Suppressor macrophage treated with lipopolysaccharide for 4 hours (primary cell): ENCODE results near the gene AMD1.
A peak's percentile ranks its signal among the peaks of the same experiment; 100 is the strongest.
"Not testable (repeated sequence)": the region's sequence is repeated elsewhere in the genome, so short reads cannot be mapped to it uniquely, and the experiment has no call there.

Experiments used
- DNase-seq: peaks from one replicate; pipeline ENCODE4 v3.0.0-alpha.2; 2020

Gene AMD1

DNA sequence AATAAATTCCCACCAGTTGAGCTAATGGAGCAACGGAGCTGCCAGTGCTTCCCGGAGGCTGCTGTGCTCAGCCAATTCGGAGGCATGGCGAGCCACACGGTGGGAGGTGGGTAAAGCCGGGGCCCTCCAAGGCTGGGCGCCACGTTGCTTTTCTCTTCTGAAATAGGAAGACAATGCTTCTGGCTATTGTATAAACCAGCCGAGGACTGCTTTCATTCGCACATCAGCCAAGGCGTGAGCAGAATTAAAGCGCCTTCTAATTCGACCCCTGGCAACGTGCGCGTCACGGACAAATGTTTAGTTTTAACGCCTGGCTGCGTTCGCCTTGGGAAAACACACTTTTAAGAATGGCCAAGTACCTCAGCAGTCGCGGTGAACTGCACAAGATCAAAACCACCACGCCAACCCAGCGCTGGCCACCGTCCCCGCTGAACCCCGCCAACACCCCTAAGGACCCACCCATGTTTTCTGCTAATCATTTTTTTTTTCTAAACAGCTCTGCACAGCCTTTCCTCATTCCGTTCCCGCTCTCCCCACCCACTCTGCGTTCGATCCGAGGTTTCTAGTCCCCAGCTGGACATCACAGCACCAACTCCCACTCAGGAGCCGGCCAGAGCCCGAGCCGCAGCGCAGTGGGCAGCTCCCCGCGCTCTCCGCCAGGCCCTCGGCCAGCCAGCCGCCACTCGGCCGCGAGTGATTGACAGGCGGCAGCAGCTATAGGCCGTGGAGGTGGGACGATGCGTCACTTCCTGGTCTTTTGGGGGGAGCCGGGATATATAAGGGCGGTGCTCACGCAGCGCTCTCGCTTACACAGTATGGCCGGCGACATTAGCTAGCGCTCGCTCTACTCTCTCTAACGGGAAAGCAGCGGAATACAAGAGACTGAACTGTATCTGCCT lies at the start of gene AMD1:
Gene AMD1 (plus strand): TSS at position 805 of the 899 bp plus-strand sequence. CDS start 321 bp downstream, outside the sequence.
- peak; percentile 99 for DNase-seq

DNA sequence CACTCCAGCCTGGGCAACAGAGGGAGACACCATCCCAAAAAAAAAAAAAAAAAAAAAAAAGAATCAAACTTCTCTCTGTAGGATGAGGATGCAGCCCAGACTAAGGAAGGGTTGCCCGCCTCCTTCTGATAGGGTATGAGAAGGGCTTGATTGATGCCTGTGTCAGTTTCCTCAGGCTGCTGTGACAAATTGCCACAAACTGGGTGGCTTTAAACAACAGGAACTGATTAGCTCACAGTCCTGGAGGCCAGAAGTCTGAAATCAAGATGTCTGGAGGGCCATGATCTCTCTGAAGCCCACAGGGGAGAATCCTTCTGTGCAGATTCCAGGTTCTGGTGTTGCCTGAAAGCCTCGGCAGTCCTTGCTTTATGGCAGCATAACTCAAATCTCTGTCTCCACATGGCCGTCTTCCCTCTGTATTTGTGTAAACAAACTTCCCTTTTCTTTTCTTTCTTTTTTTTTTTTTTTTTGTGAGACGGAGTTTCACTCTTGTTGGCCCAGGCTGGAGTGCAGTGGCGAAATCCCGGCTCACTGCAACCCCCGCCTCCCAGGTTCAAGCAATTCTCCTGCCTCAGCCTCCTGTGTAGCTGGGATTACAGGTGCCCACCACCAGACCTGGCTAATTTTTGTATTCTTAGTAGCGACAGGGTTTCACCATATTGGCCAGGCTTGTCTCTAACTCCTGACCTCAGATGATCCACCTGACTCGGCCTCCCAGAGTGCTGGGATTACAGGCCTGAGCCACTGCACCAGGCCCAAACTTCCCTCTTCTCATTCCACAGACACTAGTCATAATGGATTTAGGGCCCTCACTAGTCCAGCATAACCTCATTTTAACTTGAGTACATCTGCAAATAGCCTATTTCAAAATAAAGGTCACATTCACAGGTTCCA lies 48.1 kb upstream of the AMD1 start:
- DNase-seq, result peak; percentile 72

DNA sequence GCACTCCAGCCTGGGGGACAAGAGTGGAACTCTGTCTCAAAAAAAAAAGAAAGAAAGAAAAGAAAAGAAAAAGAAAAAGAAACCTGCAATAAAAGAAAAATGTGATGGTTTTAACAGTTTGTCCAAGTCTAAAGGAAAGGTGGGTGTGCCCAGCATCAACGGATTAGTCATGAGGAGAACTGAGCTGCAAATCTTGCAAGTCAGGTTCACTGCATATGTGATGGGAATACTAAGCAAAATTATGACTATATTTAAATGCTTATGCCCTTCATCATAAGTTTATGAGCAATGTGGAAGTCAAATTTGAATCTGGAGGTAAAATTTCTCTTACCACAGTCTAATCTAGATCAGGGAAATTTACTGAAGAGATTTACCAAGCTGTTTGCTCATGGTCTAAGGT lies 46.2 kb upstream of the AMD1 start:
- peak; percentile 28 for DNase-seq

DNA sequence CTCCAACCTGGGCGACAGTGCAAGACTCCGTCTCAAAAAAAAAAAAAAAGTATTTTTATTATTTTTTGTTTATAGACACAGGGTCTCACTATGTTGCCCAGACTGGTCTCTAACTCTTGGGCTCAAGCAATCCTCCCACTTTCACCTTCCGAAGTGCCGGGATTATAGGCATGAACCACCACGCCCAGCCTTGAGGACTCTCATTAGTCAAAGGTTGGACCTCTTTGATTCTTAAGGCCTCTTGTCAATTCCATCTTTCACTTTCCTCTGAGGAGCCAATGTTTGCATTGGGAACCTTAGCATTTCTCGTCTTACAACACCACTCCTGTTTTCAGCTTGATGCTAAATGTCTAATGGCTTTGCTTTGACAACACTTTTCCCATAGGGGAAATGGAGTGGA lies 43.2 kb upstream of the AMD1 start:
- no peak for DNase-seq

DNA sequence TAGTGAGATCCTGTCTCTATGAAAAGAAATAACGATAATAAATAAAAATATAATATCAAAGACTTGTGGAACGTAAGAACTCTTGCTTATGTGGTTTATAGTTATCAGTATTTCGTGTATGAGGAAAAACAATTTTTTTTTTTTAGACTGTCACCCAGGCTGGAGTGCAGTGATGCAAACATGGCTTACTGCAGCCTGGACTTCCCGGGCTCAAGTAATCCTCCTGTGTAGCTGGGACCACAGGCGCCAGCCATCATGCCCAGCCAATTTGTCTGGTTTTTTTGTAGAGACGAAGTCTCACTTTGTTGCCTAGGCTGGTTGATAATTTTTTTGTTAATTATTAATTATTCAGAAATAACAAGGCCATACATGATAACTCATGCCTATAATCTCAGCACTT lies 40.8 kb upstream of the AMD1 start:
- no peak for DNase-seq

DNA sequence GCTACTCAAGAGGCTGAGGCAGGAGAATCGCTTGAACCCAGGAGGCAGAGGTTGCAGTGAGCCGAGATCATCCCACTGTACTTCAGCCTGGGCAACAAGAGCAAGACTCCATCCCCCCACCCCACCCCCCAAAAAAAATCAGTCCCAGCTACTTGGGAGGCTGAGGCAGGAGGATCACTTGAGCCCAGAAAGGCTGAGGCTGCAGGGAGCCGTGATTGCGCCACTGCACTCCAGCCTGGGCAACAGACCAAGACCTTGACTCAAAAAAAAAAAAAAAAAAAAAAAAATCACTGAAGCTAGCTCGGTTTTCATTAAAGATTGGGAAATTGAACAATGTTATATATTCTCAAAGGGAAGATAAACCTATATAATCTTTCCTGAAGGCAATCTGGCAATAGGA lies 38.8 kb upstream of the AMD1 start:
- not testable (repeated sequence) for DNase-seq

DNA sequence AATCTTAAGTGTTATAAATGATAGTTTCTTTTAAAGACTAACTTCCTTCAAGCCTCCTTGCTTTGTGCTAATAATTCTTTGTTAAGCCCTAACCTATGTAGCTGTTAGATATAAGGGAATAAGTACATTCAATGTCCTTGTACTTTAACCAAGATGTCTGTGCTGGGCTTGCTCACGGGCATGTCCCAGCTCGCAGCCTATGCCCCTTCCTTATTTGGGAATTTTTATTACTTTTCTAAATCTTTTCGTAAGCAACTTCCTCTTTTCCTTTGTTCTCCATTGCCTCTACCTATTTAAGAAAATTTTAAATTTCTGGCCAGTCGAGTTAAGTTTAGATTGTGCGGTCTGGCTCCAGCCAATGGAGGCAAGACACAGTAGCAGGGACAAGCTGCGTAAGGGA lies 33.3 kb upstream of the AMD1 start:
- peak; percentile 34 for DNase-seq

DNA sequence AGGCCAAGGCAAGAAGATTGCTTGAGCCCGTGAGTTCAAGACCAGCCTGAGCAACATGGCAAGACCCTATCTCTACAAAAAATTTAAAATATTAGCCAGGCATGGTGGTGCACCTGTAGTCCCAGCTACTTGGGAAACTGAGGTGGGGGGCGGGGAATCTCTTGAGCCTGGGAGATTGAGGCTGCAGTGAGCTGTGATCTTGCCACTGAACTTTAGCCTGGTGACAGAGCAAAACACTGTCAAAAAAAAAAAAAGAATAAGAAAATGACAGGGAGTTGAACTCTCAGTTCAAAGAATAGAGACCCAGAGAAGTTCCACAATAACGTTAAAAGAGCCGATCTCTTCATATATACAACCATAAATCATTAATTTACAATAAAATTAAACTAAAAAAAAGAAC lies 24.8 kb upstream of the AMD1 start:
- DNase-seq, result no peak

DNA sequence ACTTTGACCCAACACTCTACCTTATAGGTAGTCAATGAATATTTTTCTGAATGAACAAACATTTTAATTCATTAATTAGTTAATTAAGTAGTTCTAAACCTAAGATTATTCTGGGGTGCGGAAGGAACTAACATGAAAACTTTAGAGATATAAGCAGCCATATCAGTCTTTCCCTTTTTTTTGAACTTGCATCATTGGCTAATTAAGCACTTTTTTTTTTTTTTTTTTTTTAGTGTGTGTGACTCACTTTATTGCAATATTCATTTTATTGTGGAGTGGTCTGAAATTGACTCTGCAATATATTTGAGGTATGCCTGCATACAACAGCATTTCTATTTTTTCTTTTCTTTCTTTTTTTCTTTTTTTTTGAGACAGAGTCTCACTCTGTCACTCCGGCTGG lies 21.8 kb upstream of the AMD1 start:
- DNase-seq, result no peak

DNA sequence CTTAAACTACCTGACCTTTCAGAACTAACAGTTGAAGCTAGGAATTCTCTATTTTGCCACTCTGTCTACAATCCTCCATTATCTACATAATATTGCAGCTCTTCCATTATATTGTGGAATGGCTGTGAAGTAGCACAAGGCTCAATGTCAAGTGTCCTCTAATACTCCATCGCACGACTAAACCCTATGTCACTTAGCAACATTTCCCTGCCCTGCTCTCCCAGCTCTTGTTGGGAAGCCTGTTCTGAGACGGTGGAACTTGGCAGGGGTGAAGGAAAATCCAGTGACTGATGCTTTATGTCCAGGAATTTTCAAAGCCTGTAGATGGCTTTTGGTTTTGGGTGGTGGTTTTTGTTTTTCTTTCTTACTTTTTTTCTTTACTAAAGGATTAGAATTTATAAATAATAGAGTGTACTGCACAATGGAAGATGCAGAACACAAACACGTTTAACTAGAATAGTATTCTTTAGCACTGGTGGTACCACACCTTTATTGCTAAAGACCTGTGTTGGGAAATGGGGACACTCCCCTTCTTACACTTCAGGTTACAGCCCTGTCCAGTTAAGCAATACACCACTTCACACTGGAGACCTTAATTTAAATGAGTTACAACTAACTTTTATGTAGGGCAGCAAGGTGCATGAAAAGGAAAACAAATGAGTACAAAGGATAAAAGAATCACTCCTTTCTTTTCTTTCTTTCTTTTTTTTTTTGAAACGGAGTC lies 20.7 kb upstream of the AMD1 start:
- DNase-seq, result no peak

DNA sequence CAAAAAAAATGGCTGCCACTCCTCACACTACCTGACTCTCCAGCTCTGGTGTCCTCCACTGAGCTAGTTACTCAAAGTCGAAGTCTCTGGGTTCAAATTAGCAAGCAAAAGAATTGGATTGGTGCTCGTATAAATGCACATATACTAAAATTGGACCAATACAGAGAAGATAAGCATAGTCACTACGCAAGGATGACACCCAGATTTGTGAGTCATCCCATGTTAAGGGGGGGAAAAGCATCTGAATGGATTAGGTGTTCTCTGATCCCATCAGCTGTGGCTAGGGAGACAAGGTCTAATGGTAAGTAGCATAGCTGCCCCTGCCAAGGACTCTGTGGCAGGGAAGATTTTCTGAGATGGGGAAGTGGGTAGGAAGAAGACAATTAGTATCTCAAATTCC lies 18.3 kb upstream of the AMD1 start:
- DNase-seq, result no peak

DNA sequence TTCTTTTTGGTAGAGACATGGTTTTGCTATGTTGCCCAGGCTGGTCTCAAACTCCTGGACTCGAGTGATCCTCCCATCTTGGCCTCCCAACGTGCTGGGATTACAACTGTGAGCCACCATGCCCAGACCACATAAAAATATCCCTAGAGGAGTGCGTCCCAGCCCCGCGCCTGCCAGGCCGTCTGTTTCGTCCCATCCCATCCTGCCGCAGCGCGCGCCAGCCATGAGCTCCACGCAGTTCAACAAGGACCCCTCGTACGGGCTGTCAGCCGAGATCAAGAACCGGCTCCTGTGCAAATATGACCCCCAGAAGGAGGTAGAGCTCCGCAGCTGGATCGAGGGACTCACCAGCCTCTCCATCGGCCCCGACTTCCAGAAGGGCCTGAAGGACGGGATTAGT lies 16.6 kb upstream of the AMD1 start:
- no peak for DNase-seq

DNA sequence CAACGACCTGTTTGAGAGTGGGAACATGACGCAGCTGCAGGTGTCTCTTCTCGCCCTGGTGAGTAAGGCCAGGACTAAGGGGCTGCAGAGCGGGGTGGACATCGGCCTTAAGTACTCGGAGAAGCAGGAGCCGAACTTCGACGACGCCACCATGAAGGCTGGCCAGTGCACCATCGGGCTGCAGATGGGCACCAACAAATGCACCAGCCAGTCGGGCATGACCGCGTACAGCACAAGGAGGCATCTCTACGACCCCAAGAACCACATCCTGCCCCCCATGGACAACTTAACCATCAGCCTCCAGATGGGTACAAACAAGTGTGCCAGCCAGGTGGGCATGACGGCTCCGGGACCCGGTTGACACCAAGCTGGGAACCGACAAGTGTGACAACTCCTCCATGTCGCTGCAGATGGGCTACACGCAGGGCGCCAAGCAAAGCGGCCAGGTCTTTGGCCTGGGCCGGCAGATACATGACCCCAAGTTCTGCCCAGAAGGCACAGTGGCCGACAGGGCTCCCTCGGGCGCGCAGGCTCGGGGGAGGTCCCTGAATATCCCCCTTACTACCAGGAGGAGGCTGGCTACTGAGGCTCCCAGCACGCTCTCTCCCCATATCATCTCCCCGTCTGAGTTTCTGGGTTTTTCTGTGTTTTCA lies 15.9 kb upstream of the AMD1 start:
- no peak for DNase-seq

DNA sequence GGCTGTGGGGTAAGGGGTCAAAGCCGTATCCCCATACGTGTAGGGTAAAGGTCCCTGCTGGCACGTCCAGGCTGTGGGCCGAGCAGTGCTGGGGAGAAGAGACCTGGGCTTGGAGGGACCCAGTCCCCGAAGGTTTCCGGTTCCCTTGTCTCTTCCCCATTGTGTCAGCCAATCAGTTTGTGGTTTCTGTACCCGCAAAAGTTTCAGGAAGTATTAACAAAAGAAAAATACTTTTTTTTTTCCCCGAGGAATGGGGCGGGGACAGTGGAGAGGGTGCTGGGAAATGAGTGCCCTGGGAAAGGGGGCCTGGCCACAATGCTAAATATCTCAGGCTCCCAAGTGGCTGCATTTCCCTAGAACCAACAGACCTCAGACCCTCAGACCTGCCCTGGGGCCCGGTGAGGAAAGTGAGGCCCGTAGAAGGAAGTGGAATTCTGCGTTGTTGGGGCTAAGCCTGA lies 15.2 kb upstream of the AMD1 start:
- DNase-seq, result peak; percentile 73

DNA sequence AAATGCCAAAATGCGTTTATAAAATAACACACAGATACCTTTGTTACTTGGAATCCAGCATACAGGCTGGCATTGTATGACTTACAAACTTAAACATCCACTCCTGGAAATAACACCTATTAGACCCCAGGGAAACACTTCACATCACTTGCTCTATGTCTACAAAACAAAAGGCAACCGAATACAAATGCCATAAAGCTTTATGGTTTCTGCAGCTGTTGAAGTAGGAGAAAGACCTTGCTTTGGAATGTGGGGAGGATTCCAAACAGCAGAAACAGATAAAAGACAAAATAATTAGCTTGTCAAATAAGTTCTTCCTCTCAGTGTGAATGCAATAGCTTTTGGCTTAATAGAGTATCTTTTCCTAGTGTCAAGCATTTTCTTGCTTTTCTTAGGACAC lies 9.8 kb upstream of the AMD1 start:
- DNase-seq, result no peak

DNA sequence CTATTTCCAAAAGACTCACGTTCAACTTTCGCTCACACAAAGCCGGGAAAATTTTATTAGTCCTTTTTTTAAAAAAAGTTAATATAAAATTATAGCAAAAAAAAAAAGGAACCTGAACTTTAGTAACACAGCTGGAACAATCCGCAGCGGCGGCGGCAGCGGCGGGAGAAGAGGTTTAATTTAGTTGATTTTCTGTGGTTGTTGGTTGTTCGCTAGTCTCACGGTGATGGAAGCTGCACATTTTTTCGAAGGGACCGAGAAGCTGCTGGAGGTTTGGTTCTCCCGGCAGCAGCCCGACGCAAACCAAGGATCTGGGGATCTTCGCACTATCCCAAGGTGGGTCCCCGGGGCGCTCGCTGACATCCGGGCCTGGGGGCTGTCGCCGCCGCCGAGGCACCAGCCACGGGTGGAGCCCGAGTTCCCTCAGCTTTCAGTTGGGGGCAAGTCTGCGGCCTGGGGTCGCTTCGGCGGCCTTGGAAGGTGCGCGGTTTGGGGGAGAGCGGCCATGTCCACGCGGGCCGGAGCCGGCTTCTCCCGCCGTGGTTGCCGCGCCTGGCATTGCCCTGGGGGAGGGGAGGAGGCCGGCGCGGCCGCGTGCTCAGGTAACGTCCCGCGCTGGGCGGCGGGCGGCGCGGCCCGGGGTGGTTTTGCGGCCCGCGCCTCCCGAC lies 429 bp downstream of the AMD1 start:
- DNase-seq, result peak; percentile 43

DNA sequence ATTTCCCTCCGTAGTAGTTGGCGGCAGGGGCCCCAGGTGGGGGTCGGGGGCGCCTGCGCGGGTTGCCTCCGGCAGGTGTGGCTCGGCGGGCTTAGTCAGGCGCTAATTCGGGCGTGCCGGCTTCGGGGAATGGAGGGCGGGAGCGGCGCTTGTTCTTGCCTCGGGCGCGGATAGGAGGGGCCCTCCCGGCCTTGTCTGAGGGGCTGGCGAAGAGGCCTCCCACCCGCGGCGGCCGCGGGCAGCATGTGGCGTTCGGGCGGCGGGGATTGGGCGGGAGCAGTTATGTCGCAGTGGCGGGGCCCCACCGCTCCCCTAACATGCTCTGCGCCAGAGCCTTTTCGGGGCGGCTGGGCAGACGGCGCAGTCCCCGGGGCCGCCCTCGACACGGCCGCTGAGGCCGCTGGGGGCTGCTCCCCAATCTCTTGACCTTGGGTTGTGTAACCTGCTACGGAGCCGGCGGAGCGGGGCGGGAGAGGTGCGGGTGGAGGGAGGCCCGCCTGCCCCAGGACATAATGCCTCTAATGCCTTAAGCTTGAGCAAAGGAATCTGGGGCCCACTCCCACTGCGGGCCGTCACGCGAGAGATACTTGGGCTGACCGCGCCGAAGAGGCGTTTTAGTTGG lies 1.1 kb downstream of the AMD1 start:
- peak; percentile 45 for DNase-seq

DNA sequence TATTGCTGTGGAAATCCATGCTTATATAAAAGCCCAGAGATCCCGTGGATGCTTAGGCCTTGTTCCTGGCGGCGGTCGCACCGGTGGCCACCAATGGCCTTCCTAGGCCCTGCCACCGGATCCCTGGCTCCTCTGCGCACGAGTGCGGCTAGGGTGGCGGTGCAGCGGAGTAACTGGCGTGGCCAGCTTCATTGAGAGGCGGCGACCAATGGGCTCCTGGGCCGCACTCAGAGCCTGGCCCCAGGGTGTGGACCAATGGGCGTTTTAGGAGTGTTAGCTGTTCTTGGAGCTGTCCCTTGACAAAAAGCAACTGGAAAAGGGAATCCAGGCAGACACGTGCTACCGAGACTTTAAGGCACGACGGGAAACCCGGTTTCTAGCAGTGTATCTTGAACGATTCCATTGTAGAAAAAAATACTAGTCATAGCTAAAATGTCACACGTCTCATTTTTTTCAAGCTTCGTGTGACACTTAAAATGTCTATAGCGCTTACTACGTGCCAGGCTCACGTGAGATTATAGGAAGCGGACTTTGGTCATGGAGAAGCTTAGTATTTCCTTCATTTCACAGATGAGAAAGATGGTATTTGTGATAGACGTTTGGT lies 1.7 kb downstream of the AMD1 start:
- peak; percentile 92 for DNase-seq

DNA sequence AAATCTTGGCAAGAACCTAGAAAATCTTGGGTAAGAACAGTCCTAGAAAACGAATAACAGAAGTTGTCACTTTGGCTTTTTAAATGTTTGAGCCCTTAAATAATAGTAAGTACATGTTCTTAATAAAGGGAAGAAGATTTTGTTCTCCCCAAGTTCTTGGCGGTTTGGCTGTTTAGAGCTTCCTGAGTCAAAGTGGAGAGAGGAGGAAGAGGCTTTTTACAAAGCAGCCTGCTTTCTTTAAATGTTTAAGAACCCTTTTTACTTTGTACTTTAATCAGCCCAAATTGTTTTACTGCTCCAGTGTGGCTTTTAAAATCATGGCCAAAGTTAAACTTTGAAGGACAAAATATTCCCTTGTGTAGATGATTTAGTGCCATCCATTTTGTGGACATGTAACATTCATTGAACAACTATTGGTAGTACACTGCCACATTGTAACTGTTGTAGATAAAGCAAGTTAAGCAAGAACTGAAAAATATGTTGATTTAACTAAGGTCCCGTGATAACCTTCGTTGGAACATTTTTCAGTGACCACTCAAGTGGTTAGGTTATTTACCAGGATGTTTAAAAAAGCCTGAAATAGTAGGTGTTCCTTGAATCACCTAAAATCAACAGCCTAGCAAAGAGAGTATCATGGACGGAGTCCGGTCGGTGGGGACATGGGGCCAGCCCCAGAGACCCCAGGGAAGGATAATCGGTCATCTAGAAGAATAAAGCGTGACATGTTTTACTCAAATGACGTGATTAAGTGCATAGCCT lies 2.4 kb downstream of the AMD1 start:
- peak; percentile 28 for DNase-seq

DNA sequence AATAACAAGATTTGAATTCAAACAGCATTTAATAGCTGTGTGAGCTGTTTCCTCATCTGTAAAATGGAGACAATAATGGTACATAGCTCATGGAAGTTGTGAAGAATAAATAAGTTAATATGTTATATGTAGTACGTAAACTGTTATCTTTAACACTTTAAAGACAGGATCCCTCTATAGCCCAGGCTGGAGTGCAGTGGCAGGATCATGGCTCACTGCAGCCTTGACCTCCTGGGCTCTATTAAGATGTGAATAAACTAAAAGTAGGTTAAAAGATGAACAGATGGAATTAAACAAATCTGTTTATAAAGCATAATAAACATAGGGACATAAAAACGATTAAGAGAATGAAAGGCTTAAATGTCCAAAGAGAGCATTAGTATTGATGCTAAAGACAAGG lies 3.0 kb downstream of the AMD1 start:
- DNase-seq, result no peak
